Coronary artery (tissue), 2 donors: Measurements from ENCODE around the gene KRT2.

Experiments used
- DNase-seq: peaks from one replicate; pipeline ENCODE4 v3.0.0-alpha.2; 2017; ENCODE audit warnings: low spot score
- H3K27ac ChIP-seq, 2 donors: fragments of 200-600 bp; sonication (generic); one replicate each; pipeline ENCODE4 v1.5.1; 2016 to 2019
- H3K4me3 ChIP-seq: fragments of 200-600 bp; sonication (generic); 2 replicates; pipeline ENCODE4 v1.5.1; 2016; ENCODE audit warnings: mild to moderate bottlenecking, moderate library complexity
- CTCF ChIP-seq: fragments of 200-600 bp; sonication (generic); IDR thresholded peaks from one replicate; pipeline ENCODE4 v1.5.1; 2019; ENCODE audit warnings: antibody characterized with exemption

KRT2 gene

GRCh38 chr12:52622349-52622748 is 29.7 kb downstream of the KRT2 start:
- no peak overlapping the region for H3K27ac ChIP-seq
- no peak overlapping the region for H3K4me3 ChIP-seq
- no peak for TF ChIP-seq CTCF
- DNase-seq: no peak

GRCh38 chr12:52618866-52619265 is 33.1 kb downstream of the KRT2 start:
- DNase-seq: no peak
- TF ChIP-seq CTCF: no peak
- Histone ChIP-seq H3K4me3 (no peak overlapping the region), H3K27ac (no peak overlapping the region)

- no peak within 1 kb of the TSS for H3K4me3 ChIP-seq
- H3K27ac ChIP-seq: no peak within 1 kb of the TSS
- no peak for TF ChIP-seq CTCF
- no peak for DNase-seq
Observed at GRCh38 chr12:52618216-52618615, 33.8 kb downstream of the KRT2 start, which contains the start of gene KRT73. KRT73 (minus strand) TSS chr12:52618559; CDS start chr12:52618524, 35 bp downstream.

- no peak overlapping the region for H3K27ac ChIP-seq
- no peak for DNase-seq
- no peak overlapping the region for H3K4me3 ChIP-seq
- TF ChIP-seq CTCF: no peak
Observed at GRCh38 chr12:52617403-52617785, 34.6 kb downstream of the KRT2 start.

- DNase-seq: no peak
- H3K4me3 ChIP-seq: no peak overlapping the region
- TF ChIP-seq CTCF: no peak
- no peak overlapping the region for H3K27ac ChIP-seq
Observed at GRCh38 chr12:52616680-52617402, 35.2 kb downstream of the KRT2 start.

- H3K4me3 ChIP-seq: no peak overlapping the region
- no peak for TF ChIP-seq CTCF
- no peak overlapping the region for H3K27ac ChIP-seq
- no peak for DNase-seq
Observed at GRCh38 chr12:52615912-52616311, 36.1 kb downstream of the KRT2 start.

GRCh38 chr12:52615208-52615868 is 36.7 kb downstream of the KRT2 start:
- Histone ChIP-seq H3K27ac (no peak overlapping the region), H3K4me3 (no peak overlapping the region)
- no peak for DNase-seq
- TF ChIP-seq CTCF: no peak
